Astrocyte of the hippocampus (primary cell): ENCODE results near the gene CYLD.

Experiments used
- DNase-seq: peaks from one replicate; pipeline ENCODE4 v3.0.0; 2011; ENCODE audit warnings: low read depth, low spot score

The CYLD gene

GRCh38 chr16:50842013-50842505 is 100.2 kb downstream of the CYLD start:
- DNase-seq, result no peak

- DNase-seq, result no peak
Observed at GRCh38 chr16:50842589-50842988, 100.7 kb downstream of the CYLD start.

- DNase-seq, result peak; percentile 19
Observed at GRCh38 chr16:50844840-50845239, 103.0 kb downstream of the CYLD start.

GRCh38 chr16:50845296-50845695 is 103.4 kb downstream of the CYLD start:
- DNase-seq, result no peak

GRCh38 chr16:50846511-50846910 is 104.6 kb downstream of the CYLD start:
- DNase-seq, result no peak

- DNase-seq, result no peak
Observed at GRCh38 chr16:50847166-50847565, 105.3 kb downstream of the CYLD start.

GRCh38 chr16:50848755-50849514 is 107.0 kb downstream of the CYLD start:
- DNase-seq, result no peak
